ENCODE measurements around the gene VAX1.
"Not testable (repeated sequence)": the region's sequence is repeated elsewhere in the genome, so short reads cannot be mapped to it uniquely, and the experiment has no call there.

VAX1 gene, protein sequence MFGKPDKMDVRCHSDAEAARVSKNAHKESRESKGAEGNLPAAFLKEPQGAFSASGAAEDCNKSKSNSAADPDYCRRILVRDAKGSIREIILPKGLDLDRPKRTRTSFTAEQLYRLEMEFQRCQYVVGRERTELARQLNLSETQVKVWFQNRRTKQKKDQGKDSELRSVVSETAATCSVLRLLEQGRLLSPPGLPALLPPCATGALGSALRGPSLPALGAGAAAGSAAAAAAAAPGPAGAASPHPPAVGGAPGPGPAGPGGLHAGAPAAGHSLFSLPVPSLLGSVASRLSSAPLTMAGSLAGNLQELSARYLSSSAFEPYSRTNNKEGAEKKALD

DNA sequence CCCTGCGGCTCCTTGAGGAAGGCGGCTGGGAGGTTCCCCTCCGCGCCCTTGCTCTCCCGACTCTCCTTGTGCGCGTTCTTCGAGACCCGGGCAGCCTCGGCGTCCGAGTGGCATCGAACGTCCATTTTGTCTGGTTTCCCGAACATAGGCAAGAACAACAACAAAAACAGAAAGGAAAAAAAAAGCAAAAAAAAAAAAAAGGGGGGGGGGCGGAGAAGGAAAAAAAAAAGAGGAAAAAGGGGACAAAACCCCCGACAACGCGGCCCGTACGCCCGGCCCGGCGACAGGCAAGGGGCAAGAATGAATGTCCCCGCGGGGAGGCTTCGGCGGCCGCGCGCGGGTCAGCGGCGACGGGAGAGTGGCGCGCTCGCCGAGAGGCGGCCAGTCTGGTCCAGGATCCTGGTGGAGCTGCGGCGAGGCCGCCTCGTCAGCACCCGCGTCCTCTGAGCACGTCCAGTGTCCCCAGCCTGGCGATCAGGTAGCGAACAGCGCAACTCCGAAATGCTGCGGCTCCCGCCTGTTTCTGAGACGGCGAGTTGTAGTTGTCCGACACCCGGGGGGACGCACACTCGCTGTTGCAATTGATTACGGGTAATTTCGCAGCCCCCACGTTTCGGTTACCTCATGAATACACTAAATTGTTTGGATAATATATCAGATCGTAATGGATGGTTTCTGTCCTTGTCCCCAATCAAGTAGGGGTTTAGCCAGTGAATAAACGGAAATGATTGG is at the start of gene VAX1:
Gene VAX1, minus strand, starts transcription at position 360 of the 732 bp plus-strand sequence. Its CDS starts 214 bp downstream, at position 146.
- no peak for DNase-seq

DNA sequence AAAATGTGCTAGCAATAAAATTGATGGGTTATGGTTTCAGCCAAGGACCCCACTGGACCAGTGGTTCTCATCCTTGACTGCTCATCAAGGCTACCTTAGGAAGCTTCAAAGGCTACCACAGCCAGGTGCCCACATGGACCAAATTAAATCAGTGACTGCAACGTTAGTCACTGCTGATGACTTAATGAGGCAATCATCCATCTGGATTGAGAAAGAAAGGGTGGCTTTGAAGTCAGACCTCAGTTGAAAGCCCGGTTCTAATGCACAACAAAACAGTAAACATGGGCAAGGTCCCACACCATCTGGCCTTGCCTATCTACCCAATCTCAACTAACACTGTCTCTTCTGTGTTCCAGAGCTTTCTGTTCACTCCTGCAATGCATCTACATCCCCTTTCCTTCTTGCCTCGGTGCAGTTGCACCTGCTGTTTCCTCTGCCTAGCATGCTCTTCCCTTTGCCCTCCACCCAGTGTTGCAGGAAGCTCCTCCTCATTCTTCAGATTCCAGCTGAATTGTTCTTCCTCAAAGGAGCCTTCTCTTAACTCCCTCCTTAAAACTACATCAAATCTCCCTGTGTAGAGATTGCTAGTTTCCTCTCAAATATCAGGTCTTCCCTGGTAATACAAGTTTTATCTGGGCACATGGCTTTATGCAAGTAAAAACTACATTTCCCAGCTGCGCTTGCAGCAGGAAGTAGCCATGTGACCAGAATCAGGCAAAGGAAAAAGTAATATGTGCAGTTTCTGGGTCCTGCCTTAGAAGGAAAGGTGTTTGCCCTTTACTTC is 49.0 kb upstream of the VAX1 start:
- DNase-seq, result no peak

DNA sequence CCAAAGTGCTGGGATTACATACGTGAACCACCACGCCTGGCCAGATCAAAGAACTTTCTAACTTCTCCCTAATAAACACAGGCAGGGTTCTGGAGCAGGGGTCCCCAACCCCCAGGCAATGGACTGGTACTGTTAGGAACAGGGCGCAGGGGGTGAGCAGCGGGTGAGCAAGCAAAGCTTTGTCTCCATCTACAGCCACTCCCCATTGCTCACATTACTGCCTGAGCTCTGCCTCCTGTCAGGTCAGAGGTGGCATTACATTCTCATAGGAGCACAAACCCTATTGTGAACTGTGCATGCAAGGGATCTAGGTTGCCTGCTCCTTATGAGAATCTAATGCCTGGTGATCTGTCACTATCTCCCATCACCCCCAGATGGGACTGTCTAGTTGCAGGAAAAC is 47.7 kb upstream of the VAX1 start:
- not testable (repeated sequence) for DNase-seq

DNA sequence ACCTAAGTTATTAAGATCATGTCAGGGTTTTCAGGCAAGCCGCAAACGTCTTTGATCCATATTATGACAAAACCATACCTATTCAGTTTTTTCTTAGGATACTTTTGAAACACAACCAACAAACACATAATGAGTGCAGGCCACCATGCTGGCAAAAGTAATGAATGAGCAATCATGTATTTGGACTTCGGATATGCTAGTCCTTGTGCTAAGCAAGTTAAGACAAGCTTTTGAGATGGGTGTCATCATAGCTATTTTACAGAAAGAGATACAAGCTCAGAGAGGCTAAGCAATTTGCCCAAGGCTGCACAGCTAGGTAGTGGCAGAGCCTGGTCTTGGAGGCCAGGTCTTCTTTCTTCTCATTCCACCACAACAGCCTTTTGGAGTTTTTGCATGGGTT is 46.8 kb upstream of the VAX1 start:
- no peak for DNase-seq

DNA sequence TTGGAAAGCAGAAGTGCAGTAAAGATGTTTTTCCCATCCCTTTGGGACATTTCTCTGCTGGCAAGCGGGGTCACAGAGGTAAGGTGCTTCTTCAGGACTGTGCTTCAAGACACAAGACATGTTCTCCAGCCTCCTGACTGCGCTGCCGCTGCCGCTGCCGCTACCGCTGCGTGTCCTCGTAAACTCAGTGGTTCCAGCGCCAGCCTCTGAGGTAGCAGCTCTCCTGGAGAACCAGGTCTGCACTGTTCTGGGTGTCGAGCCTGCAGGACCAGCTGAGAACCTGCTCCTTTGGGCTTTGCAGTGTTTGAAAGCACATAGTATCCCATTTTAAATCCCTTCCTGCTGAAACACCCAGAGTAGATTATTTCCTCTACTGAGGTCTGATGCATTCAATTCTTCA is 46.2 kb upstream of the VAX1 start:
- no peak for DNase-seq

DNA sequence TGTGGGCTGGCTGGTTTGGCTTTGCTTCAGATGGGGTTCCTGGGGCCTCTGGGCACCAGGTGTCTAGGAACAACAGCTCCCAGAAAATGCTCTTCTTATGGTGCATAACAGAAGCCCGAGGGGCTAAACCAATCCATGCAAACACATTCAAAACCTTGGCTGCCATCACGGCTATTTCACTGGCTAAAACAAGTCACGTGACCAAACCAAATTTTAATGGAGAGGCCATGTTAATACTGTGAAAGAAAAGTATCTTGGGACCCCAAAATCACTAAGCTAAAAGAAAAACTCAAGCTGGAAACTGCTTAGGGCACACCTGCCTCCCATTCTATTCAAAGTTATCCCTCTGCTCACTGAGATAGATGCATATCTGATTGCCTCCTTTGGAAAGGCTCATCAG is 40.1 kb upstream of the VAX1 start:
- DNase-seq, result no peak

DNA sequence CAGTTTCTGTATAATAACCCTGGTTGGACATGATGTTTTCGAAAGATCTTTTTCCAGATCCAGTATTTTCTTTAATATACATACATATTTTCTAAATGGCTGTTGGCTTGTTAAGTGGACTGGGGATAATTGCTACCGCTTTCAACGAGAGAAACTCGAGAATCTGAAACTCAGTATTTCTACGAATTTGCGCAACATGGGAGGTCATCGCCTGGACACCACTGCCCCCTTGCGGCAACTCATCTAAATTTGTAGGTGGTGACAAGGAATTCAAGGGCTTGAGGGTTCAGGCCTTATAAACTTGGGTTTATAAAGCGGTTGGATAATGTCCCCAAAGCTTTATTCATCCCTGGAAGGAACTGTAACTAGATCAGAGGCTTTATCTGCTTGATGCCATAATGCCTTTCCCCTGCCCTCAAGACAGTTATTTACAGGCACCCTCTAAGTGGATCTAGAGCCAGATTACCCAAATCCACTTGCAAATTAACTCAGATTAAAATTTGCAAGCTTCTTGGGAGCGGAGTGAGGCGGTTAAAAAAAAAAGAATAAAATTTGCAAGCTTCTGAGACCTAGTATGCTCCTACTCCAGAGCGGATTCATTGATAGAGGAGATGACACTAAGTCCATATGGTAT is 37.9 kb upstream of the VAX1 start:
- DNase-seq, result peak; percentile 71 to 77

DNA sequence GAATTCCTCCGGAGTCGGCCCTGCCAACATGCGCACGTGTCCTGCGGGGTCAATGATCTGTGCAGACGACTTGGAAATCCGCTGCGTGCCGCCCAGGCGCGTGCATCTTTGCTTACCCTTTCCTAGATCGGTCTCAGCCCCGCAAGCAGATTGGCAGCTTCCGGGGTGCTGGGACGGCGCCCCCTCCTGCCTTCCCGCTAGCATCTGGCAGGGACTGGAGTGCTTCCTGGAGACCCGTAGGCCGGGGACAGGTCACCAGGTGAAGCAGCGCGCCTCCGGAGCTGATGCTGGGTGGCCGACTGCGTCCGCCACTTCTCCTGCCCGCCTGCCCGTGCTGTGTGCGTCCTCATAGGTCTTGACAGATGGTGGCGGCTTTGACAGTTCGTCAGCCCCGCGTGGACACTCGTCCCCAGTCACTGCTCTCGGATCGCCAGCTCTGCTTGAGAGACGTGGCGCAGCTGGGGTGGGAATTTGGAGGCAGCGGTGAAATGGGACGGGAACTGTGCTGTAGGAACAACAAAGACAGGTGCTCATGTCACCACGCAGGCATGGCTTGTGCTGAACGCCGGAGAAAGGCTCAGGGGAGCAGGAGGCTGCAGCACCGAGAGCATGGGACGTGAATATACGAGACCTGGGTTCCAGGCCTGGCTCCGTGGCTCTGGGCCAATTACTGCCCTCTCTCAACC is 37.3 kb upstream of the VAX1 start:
- DNase-seq, result no peak

DNA sequence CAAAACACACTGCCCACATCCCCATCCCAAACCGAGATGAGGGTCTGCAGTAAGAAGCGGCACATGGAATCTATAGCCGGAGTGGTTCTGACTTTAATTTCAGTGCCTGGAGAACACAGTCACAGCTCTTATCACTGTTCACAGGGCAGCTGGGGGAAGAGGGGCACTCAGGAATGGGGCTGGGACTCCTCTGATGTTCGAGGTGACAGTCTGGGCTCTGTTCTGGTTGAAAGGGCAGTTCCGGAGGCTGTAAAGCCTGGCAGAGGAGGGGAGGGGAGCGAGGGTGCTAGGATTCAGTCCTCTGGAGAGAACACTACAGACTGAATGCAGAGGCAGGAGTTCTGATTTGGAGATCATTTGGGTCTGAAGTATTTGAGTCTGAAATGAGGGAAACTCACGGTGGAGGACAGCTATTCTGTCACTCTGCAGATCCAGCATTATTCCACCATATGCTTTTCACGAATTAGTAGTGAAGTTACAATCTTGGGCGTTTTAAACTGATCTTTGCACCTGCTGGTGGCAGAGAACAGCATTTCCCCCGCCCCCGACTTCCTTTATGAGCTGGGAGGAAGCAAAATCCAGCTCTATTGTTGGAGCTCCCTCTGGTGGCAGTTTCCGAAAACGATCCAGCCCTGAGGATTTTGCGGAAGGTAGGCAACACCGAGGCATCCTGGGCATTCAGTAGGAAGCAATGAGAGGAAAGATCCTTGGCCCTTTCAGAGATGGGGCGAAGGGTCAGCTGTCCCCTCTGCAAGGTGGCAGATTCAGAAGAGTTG is 36.6 kb upstream of the VAX1 start:
- DNase-seq, result peak; percentile 82 to 90

DNA sequence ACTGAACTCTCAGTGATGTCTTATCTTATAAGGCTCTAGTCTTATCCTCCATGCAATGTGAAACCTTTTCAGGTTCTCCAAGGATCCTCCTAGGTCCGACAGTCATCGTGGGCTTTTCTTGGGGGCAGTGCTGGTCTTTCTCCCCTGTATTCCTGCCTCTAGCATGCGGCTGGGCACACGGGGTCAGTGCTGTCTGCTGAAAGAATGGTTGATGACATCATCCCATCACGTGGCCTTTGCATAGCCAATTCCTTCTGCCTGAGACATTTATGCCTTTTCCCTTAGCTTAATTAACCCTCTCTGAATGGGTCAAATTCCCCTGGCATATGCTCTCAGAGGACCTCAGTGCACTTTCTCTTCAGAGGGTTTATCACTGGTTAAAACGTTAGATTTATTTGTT is 32.2 kb upstream of the VAX1 start:
- no peak for DNase-seq

DNA sequence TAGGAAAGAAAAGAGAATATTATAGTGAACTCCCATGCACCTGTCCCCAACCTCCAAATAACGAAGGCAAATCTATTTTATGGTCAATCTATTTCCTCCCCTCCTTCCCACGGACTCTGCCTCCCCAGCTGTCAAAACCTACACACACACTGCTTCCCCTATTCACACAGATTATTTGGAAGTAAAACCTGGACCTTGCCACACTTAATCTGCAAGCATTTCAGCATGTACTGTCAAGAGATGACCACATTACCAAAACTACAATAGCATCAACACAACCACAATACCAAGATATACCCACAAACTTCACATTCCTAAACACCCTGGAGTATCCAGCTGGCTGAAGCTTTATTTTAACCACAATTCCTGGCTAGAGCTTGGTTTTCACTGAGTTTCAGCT is 31.4 kb upstream of the VAX1 start:
- no peak for DNase-seq

DNA sequence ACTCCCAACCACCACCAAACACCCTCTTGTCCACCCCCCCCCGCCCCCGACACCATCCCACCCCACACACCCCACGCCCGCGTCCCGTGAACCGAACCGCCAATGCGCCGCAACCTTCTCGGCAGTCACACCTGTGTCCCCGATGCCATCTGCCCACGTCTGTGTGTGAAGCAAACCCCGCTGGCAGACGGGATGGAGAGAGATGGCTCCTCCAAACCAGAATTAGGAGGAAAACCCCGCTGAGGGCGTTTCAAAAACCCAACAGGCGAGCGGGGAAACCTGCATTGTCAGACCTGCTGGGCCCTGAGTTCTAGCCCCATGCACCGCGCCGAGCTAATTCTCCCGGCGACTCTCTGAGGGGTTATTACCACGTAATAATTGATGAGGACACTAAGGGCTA is 30.7 kb upstream of the VAX1 start:
- no peak for DNase-seq

DNA sequence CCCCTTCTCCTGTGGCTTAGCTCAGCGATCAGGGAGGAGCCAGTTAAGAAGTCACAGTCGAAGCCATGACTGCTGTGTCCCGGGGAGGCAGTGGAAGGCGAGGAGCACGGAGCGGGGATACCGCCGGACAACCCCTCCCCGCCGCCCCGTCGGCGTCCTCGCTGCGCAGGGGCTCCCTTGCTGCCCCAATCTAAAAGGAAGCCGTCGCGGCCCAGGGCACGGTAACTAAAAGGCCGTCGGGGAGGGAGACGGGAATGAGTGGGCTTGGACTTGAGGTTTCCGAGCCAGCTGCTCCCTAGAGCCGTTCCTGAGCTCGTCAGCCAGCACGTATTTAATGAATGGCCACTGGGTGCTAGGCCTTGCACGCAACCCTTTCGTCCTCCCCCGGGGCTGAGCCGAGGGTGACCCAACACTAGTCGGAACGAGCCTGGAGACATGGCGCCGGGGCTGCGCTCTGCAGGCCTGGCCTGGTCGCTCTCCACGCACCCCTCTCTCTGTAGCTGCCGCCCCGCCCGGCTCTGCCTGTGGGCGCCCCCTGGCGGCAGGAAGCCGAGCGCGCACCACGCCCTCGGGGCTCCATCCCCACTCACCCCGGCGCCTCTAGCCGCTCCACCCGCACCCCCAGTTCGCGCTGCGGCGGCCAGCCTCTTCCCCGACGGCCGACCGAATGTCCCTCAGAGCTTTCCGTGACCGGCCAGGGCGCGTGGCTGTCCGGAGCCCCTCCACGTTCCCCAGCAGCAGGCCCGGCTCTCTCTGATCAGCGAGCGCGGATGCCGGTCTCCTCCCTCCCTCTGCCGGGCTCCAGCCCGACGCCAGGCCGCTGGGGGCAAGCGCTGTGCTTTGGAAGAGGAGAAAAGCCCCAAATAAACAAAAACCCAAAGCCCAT is 30.0 kb upstream of the VAX1 start:
- DNase-seq, result peak; percentile 56 to 60

DNA sequence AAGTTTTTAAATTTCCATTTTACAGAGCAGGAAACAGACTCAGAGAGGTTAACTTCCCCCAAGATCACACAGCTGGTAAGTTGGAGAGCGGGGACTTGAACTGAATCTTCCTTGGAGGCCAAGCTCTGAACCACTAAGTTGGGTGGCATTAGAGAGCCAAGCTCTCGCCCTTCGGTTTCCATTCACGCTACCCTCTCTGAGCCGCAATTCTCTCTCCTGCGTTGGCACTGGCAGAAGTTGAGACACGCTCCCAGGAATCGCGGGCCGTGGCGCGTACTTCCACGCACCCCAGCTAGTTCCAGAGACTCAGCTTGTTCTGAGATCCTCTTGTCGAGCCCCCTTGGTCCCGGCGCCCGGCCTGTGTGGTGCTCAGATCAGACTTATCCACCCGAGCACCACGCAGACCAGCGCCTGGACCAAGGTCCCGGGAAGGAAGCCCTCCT is 29.3 kb upstream of the VAX1 start:
- no peak for DNase-seq

DNA sequence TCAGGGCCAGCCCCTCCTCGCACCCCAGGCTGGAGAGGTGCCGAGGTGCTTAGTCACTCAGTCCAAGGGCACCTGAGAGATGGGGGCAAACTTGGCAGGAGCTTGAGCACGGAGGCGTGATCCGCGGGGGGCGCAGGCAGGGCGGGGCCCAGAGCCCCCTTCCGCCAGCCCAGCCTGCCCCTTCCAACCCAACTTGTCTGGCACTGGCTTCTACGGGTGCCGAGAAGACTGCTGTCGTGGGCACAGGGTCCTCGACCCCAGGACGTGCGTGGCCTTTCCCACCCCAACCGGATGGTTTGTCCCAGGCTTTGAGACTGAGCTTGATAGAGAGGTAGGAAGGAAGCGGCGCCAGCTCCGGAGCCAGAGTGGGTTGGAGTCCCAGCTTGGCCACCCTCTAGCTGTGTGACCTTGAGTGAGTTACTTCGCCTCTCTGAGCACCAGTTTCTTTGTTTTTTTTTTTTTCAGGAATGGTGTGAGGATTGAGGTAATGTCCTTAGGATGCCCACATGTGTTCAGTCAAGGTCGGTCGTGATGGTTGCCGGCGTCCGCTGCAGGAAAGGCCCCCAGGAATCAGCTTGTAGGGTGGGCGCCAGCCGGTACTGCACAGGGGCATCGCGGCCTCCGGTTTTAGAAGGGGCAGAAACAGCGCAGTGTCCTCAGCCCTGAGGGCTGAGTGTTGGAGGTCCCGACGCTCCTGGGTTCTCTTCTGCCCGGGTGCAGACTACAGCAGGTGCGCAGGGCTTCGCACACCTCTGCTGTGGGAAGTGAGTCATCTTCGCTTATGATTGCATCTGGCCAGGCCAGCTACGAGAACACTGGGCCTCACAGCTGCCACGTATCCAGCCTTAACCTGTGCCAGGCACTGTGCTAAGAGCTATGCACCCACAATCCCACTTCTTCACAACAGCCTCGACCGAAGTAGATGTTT is 28.6 kb upstream of the VAX1 start:
- DNase-seq, result no peak

DNA sequence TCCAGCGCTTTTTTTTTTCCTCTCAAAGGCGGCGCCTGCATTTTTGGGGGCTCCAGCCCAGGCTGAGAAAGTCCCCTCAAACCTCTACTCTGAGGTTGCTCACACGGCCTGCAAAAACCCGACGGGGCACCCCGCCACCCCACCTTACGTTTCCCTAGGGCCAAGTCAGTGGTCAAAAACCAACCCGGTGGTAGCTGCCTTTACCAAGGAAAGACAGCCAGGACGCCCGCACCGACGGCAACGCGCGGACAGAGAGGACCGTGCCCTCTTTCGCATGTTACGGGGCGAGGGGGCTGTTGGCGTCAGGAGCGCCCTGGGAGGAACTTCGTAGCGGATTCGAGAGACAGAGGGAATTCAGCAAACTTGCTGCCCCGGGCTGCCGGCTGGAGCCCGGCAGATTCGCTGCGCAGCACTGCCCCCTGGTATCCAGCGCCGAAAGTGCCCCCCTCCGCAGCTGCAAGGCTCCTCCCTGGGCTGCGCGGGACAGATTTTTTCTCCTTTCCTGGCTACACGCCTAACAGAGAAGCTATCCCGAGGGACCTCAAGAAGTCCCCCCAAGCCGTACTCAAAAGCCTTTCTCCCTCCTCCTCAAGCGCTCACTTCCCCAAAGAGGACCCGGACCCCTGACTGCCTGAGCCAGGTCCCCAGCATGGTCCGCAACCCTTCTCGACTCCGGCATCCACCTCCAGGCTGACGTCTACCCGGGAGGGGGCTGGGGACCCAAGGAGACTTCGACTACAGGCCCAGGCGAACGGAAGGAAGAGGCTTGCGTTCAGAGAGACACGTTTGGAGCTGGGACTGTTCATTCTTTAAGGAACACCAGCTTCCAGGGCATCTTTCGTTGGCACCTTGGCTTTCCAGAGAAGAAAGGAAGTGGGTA is 27.7 kb upstream of the VAX1 start:
- DNase-seq, result no peak

DNA sequence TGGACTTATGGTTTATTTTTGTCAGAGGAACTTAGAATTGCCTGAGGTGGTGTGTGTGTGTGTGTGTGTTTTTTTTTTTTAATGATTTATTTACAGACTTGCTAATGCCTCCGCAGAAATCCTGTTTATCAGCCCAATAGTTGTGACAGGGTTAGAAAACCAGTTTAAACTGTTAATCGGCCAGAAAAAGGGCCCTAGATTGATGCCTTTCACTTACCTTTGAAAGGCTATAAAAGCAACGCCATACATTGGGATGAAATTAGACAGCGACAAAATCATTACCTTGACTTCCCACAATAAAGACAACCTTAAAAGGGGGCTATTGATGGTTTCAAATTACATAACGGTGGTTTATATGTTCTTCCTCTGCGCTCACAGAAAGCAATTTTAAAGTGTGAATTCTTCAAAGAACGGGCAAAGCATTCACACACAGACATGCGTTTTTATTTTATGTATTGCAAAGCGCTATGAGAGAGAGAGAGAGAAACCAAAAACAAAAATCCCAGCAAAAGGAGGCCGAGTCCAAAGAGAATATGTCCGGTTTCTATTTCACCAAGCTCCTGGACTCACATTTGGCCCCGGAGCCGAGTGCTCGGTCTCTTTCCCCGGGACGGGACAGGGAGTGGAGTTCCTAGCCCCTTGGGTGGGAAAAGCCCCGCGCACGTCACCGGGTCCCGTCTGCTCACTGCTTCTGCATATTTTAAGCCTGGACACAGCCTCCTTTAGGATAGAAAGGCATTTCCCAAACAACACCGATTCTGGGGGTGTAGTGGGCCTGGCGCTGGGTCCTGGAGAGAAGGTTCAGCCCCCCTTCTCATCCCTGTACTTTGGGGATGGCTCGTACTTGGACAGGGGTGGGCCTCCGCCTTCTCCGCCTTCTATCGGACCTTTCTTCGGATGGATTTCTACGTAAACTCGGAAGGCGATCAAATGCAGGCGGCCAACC is 26.8 kb upstream of the VAX1 start:
- DNase-seq, result no peak

Data from activated CD4-positive, alpha-beta T cell treated with anti-CD3 and anti-CD28 coated beads for 4 hours (primary cell).